Fibroblast of skin of back (primary cell): Measurements from ENCODE around the gene MLLT10.
A peak's percentile ranks its signal among the peaks of the same experiment; 100 is the strongest.

Experiments
- DNase-seq: peaks from one replicate; pipeline ENCODE4 v3.0.0-alpha.2; 2013

MLLT10 gene

DNA sequence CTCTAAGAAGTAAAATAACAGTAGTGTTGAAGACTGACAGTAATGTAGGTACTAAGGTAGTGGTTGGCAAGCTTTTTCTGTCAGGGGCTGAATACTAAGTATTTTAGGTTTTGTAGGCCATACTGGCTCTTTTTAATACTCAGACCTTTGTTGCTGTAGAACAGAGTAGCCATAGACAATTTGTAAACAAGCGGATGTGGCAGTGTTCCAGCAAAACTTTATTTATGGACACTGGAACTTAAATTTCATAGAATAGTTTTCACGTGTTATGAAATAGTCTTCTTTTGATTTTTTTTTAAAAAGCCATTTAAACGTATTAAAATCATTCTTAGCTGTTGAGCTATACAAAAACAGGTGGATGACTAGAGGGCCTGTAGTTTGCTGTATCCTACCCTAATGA, 121.2 kb downstream of the MLLT10 start:
- DNase-seq, result no peak

DNA sequence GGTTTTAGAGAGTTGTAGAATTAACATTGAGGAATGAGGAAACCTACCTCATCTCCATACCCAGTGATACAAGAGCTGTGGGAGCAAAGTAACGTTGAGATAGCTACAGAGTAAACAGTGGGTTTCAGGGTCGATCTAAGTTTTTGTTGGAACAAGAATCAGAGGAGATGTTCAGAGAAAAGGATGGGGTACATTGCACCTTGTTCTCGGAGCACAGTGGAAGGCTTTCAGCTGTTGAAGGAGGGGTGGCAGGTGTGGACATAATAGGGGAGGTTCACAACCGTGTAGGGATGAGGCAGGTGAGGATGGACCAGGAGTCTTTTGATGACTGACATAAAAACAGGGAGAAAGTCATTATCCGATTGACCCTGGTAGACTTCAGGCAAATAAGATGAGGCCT, 121.7 kb downstream of the MLLT10 start:
- DNase-seq, result no peak

DNA sequence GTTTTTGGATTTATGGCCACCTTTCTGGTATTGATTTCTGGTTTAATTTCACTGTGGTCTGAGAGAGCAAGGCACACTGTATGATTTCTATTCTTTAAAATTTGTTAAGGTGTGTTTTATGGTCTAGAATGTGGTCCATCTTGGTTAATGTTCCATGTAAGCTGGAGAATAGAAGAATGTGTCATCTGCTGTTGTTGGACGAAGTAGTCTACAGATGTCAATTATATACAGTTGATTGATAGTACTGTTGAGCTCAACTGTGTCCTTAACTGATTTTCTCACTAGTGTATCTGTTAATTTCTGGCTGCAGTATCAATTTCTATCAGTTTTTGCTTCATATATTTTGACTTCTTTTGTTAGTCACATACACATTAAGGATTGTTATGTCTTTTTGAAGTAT, 127.1 kb downstream of the MLLT10 start:
- DNase-seq, result no peak

DNA sequence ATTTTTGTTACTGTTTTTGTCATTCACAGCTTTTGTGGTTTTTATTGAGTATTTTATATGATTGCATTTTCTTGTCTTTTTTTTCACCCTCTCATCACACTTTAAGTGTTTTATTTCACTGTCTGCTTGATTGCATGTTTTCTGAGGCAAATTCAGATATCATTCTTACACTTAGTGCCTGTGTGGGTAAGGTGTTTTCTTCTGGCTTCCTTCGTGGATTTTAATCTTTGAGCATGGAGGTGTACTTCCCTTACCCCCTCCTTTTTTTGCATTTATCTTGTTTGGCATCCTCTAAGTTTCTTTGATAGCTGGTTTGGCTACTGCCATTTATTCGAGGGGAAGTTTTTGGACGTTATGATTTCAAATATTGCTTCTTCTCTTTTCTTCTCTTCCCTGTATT, 127.9 kb downstream of the MLLT10 start:
- no peak for DNase-seq

DNA sequence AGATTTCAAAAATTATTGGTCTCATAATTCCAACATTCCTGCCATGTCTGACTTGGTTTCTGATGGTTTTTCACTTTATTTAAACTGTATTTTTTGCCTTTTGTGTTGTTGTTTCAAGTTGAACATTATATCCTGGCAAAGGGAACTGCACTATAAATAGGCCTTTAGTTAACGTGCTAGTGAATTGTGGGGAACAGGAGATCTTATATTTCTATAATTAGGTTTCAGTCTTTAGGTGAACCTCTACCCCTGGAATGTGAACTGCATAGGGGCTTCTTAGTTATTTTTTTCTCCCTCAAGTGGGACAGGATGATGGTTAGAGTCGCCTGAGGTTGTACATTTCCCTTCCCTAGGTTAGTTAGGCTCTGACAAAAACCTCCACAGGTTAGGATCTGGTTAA, 128.6 kb downstream of the MLLT10 start:
- no peak for DNase-seq

DNA sequence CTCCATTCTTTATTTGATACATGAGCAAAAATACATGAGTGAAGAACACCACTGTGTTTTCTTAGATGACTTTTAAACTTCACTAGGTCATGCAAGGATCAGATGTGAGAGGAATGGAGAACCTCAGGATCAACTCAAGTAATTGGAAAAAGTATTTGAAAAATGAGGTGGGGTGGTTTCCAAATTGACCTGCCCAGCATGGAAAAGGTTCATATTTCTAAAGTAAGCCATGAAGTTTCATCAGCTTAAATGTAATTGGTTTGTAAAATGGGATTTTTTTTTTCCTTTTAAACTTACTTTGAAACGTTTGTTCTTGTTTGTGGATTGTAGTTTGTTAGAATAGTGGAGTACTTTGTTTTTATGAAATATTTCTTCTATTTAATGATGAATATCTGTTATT, 134.8 kb downstream of the MLLT10 start:
- DNase-seq, result peak; percentile 16

DNA sequence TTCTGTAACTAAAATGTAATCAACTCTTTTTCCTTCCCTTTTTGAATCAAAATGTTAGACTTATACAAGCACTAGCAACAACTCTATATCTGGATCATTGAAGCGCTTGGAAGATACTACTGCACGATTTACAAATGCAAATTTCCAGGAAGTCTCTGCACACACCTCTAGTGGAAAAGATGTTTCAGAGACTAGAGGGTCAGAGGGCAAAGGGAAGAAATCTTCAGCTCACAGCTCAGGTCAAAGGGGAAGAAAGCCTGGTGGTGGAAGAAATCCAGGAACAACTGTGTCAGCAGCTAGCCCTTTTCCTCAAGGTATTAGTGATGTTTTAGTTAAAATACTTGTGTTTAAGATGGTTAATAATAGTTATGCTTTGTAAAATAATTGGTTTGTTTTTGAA, 136.4 kb downstream of the MLLT10 start:
- DNase-seq, result no peak

DNA sequence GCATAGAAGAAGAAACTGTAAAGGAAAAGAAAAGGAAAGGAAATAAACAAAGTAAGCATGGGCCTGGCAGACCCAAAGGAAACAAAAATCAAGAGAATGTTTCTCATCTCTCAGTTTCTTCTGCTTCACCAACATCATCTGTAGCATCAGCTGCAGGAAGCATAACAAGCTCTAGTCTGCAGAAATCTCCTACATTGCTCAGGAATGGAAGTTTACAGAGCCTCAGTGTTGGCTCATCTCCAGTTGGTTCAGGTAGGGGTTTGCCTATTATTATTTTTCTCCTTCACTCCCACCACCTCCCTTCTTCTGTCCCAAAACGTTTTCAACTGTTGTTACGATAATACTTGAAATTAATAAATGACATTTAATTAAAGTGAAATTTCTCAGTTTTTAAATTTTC, 139.6 kb downstream of the MLLT10 start:
- DNase-seq, result no peak

DNA sequence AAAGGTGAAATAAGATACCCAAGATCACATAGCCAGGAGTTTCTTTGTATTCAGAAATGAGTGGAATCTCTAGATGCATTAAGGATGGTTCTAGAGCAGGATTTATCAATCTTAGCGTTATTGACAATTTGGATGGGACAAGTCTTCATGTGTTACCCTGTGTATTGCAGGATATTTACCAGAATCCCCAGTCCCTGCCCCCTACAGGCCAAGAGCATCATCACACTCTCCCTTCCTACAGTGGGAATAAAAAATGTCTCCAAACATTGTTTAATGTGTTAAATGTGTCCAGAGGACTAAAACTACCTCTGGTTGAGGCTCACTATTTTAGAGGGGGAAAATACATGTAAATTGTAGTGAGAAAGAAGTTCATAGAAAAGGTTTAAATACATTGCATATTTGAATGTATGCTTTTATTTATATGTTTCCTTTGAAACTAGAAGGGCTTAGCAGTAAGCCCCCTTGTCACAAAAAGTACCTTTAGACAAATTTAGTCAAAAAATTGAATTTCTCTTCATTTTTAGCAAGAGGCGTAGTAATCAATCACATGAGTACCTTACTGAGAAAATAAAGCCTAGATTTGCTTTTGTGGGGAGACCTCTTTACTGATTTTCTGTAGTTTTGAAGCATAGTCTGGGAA, 141.2 kb downstream of the MLLT10 start:
- peak; percentile 36 for DNase-seq

DNA sequence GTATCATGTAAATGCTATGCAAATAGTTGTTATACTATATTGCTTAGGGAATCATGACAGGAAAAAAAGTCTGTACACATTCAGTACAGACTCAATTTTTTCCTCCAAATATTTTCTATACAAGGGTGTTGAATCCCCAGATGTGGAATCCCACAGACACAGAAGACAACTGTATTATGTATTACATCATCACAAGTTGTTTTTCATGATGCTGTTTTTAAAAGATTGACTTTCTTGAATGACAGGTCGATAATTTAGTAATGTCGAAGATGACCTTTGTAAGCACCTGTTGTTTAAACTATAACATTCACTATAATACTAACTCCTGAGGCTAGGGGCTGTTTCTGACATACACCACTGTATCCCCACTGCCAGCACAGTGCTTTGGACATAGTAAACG, 143.5 kb downstream of the MLLT10 start:
- DNase-seq, result no peak

DNA sequence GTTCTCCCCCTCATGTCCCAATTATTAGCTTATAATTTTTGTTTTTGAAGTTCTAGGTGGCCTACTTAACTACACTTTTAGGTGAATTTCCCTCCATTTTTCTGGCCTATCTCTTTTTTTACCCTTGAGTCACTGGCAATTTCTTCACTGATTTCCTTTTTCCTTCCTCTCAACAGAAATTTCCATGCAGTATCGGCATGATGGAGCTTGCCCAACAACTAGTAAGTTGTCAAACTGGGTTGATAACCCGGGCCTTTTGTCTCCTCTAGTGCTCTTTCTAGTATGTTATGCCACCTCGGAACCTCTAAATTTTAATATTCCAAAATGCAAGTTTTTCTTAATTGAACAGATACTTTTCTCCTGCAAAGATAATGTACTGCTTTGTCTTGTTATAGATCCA, 147.1 kb downstream of the MLLT10 start:
- DNase-seq, result no peak

DNA sequence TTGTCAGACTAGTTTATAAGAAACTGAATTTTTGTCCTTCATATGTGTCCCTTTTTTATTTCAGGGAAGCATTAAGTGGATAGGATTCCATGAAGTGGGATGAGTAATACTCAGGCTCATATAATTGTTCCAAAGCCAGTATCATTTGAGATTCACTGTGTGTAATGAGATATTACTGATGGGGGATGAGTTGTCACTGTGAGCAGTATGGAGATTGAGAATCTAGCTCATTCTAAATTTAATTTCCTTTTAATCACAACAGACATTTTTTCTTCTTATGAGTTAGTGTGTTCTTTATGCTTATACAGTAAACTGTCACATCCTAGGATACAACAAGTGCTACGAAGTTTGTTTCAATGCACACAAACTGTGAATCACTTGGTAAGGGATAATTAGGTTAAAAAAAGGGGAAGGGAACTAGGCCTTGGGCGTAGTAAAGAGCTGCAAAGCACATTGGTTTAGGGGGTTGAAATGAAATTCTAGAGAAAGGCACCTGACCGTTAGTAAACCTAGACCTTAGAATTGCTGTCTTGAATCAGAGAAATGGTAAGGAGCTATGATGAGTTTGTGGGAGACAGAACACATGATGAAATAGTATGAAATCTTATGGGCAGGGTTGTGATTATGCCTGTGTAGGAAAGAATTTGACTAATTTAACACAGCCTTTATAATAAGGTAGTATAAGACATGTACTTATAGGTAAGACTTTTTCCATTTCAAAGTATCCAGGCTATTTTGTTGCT, 153.4 kb downstream of the MLLT10 start:
- peak; percentile 28 for DNase-seq

DNA sequence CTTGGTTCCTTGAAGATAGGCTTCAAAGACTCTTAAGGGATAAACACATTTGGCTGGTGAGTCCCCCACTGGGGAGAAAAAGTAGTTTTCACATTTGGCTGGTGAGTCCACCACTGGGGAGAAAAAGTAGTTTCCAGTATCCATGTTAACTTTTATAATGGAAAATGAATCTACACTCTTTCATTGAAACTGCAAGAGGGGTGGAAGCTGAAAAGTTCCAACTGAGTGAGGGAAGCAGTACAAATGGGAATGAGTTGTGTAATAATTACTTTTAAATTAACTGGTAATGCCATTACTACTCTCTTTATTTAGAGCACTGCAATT, 153.9 kb downstream of the MLLT10 start:
- no peak for DNase-seq

DNA sequence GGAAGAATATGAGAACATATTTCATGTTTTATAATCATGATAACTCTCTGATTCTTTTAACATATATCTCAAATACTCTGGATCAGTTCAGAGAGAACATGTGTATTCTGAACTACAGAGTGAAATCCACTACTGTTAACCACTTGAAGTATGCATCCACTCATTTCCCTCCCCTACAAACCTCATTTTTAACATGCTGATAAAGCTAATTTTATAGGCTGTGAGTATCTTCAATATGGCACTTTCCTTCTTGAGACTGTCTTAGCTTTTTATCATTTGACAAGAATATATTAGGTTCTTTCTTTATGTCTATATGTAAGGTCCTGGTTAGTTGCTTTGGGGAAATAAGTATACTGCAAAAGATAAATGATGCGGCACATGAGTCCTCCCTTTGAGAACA, 154.8 kb downstream of the MLLT10 start:
- DNase-seq, result no peak

DNA sequence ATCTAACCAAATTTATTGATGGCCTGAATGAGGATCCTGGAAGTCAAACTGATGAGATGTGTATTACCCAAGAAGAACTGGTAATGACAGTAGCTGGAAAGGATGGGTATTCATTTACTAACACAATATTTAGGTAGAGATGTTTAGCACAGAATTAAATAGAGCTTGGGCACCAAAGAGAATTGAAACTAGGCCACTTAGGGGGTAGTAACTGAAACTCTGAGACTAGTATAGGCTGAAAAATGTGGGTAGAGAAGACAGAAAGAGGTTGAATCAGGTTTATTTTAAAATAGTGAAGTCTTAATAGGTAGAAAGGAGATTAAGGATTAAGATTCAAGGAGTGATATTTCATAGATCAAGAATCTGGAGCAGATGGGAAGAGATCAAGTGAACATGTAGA, 155.8 kb downstream of the MLLT10 start:
- no peak for DNase-seq

DNA sequence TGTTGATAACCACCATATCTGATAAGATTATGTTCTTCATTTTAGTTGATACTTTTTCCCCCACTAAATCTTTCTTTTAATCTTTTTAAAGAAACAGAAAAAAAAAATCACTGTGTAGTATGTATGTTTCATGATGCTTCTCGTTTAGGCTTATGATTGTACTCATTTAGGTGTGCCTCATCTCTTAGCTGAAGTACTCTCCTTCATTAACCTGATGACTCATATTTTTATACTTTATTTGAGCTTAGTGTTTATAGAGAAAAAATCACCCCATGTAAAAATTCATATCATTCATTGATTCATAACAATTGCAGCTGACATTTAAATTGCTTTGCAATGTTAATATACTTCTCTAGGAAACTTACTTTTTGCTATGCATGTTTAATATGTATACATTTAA, 158.9 kb downstream of the MLLT10 start:
- DNase-seq, result no peak

DNA sequence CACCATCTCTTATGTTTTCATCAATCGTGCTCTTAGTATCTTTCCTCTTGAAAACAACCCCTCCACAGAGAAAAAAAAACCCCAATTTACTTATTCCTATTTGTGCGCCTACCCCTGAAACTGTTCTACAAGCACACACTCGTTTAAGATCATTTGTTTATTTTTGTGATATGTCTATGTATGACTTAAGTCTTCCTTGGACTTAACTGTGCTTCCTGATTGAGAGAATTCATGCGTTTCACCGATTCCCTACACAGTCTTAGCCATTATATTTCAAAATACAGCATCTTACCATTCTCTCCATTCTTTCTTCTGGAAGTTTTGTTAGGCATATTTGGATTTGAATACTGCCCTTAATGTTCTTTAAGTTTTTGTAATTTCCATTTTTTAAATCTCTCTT, 159.4 kb downstream of the MLLT10 start:
- no peak for DNase-seq

DNA sequence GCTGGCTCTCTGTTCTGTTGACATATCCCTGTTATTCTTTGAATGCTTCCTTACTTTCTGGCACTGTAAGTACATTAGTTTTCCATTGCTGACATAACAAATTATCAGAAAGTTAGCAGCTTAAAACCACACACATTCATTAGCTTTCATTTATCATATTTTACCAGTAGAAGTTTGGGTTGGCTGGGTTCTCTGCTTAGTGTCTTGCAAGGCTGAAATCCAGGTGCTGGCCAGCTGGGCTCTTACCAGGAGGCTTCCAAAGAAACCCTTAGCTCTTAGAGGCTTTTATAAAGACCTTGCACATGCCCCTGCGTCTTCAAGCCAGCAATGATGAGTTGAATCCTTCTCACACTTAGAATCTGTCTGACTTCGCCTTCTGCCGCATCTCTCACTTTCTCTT, 160.6 kb downstream of the MLLT10 start:
- DNase-seq, result no peak

DNA sequence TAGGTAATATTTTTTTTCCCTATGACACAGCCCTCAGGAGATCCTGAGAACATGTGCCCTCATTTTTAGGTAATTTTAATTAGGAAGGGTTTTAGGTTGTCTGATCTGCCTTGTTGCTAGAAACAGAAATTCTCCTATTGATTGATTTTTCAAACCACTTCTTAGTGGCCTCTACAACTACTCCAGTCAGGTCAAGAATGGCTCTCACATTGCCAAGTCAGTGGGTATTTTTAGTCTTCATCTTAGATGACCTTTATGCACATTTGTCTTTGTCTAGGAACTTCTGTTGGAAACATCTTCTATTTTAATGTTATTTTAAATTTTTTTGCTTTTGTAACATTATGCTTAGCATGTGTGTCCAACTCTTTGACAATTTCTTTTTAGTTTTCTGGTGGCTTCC, 162.3 kb downstream of the MLLT10 start:
- no peak for DNase-seq

DNA sequence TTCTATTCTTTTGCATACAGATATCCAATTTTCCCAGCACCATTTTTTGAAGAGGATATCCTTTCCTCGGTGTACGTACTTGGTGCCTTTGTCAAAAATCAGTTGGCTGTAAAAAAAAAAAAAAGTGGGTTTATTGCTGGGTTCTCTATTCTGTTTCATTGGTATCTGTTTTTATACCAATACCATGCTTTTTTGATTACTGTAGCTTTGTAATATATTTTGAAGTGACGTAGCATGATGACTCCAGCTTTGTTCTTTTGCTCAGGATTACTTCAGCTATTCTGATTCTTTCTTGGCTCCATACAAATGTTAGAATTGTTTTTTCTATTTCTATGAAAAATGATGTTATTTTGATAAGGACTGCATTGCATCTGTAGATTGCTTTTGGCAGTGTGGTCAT, 165.5 kb downstream of the MLLT10 start:
- no peak for DNase-seq

DNA sequence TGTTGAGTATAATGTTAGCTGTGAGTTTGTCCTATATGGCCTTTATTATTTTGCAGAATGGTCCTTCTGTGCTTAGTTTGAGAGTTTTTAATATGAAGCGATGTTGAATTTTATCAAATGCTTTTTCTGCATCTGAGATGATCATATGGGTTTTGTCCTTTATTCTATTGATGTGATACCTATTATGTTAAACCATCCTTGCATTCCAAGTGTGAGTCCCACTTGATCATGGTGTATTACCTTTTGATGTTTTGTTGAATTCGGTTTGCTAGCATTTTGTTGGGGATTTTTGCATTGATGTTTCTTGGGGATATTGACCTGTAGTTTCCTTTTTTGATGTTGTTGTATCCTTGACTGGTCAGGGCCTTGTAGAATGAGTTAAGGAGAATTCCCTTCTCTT, 166.4 kb downstream of the MLLT10 start:
- DNase-seq, result no peak

DNA sequence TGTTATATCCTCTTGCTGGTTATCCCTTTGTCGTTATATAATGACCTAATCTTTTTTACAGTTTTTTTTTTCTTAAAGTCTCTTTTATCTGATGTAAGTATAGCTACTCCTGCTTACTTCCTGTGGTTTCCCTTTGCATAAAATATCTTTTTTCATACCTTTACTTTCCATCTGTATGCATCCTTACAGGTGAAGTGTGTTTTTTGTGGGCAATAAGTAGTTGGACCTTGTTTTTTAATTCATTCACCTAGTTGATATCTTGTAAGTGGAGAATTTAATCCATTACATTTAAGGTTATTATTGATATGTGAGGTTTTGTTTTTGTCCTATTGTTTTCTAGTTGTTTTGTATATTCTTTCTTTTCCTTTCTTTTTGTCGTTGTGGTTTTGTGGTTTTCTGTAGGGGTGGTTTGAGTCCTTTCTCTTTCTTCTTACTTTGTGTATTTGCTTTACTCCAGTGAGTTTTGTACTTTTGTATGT, 168.6 kb downstream of the MLLT10 start:
- DNase-seq, result no peak

DNA sequence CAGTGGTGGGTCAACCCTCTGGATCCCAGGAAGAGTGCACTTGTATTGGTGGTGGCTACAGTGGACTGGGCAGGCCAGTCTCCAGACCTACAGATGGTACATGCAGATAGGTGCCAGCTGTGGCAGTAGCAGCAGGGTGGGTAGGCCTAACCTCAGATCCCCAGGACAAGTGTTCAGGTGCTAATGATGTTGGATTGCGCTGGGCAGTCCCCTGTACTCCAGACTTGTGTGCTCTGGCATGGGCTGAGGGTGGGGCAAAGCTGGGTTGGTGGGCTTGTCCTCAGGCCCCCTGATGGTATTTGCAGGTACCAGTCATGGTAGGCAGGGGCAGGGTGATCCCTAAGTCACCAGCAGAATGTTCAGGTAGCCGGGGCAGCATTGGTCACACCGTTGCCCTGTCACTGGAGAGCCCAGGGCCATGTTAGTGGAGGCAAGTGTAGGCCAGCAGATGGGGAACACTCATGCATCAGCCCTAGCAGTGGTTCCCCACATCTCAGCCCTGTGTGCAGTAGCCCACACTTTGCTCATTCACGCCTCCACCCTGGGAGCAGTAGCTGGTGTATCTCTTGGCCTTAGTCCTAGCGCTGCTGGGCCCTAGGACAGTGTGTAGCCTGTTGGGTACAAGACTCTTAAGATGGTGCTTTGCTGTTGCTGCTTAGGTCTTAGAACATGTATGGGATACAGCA, 171.3 kb downstream of the MLLT10 start:
- no peak for DNase-seq

DNA sequence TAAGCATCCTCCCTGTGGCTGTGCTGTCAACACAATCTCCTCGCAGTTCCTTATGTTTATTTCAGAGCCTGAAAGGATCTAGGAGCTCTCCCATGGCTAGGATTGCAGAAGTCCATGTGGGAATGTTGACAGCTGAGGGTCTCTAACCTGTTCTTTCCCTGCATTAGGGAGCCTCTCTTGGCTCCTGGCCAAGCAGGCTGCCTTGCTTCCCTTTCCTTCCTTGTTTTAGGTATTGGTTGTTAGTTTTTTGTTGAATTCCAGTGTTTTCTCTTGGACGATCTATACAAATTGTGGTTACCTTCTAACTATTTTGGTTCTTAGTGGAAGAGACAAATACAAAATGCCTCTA, 171.8 kb downstream of the MLLT10 start:
- no peak for DNase-seq
